H1 (cell line): ENCODE results near the gene CLDN34. TPM values are rescaled to one million over a fixed set of nuclear protein-coding genes. Genes with fewer than 3 reads are reported as not detected.

ENCODE experiments used
- TAF1 ChIP-seq: IDR thresholded peaks from 2 replicates; pipeline ENCODE4 v1.6.1; 2011; ENCODE audit warnings: mild to moderate bottlenecking, low read depth, low read length
- polyA plus RNA-seq, 7 experiments: library from polyadenylated mRNA; depleted of rRNA in 3 of 7; stranded (reverse) in 5 of 7; unstranded in 2 of 7; fragments of >200 nt in 5 of 7; fragments of 200-250 nt in 2 of 7; gene quantifications; 1 replicate in 5 of 7; 2 replicates in 1 of 7; 4 replicates in 1 of 7; pipeline versions ENCODE4 v1.2.1 to v1.2.3, GENCODE V29; 2011 to 2013; ENCODE audit warnings: missing spikeins in 2 of 7, mixed read lengths in 2 of 7
- total RNA-seq: library from RNA; stranded (reverse); fragmentation: NEBNext Ultra II Directional; extraction: Animal tissue kit (Norgen Biotek cat#: 25700); gene quantifications from 2 replicates; pipeline ENCODE4 v1.2.1, GENCODE V29; 2021

CLDN34 gene
- total and polyA plus RNA-seq, 2 of the 8 experiments (the other 6 are each of a cell fraction or from before 2014, with no cell fraction given), result 0.26 to 0.50 TPM

- no peak for TF ChIP-seq TAF1
Measured at GRCh38 chrX:9953396-9953795, 13.8 kb upstream of the CLDN34 start (continued).
